GM19239 (cell line): ENCODE measurements around the gene CCDC85B.
A peak's percentile ranks its signal among the peaks of the same experiment; 100 is the strongest.
"Not testable (repeated sequence)": the region's sequence is repeated elsewhere in the genome, so short reads cannot be mapped to it uniquely, and the experiment has no call there.

Experiments used
- DNase-seq: peaks from one replicate; pipeline ENCODE4 v3.0.0; 2011; ENCODE audit warnings: low spot score; ENCODE audit not compliant: insufficient read length
- FAIRE-seq: peaks from 2 replicates; lab custom pipeline; 2011; peaks lifted over from hg19 to GRCh38; lab: Jason Lieb, UNC

The CCDC85B gene

GRCh38 chr11:65884716-65885092 is 5.8 kb upstream of the CCDC85B start:
- DNase-seq (peak; percentile 81), FAIRE-seq (peak; percentile 85)

- DNase-seq (no peak), FAIRE-seq (no peak)
Observed at GRCh38 chr11:65885231-65885630, 5.2 kb upstream of the CCDC85B start.

DNA sequence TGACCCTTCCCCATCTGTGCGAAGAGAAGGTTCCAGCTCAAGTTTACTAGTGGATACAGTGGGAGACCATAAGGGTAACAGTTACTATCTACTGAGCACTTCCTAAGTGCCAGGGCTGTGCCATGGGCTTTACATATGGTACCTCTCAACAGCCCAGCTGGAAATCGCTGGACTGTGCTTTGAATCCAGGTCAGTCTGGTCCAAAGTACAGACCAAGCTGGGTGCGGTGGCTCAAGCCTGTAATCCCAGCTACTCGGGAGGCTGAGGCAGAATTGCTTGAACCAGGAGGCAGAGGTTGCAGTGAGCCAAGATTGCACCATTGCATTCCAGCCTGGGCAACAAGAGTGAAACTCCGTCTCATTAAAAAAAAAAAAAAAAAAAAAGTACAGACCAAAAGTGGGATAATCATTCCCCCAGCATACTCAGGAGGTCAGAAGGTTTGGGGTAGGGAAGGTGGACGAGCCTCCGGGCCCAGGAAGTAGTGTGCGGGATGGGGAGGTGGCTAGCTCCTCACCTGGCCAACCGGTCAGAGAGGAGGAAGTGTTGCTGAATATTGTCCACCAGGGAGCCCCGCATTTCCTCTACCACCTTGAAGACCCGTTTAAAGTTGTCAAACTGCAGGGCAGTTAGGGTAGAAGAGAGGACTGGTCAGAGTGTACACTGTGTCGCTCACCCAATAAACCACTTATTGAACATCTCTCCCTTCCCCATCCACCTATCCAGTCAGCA is 4.5 kb upstream of the CCDC85B start:
- no peak for FAIRE-seq
- no peak for DNase-seq

DNA sequence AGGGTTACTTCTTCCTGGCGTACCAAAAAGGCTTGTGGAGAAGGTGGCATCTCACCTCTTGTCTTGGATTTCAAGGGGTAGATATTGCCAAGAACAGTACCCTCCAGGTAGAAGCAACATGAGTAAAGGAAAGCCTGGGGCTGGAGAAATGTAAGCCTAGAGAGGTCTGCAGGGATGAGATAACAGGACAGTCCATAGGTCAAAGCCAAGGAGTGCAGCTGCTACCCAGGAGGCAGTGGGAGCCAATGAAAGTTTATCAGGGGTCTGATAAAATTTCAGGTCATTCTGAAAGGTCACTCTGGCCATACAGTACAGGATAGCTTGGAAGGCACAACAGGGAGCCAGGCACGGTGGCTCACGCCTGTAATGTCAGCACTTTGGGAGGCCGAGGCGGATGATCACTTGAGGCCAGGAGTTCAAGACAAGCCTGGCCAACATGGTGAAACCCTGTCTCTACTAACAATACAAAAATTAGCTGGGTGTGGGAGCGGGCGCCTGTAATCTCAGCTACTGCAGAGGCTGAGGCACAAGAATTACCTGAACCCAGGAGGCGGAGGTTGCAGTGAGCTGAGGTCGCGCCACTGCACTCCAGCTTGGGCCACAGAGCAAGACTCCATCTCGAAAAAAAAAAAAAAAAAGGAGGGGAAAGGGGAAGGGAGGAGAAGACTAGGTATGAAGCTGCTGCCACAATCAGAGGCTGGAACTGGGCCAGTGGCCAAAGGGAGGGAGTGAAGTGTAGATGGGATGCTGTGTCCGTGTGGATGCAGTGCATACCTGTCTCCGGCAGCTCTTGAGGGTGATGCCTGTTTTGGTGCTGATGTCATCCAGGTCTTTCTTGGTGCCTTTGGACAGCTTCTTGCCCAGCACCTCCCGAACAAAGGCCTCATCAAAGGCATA is 3.4 kb upstream of the CCDC85B start:
- DNase-seq (no peak), FAIRE-seq (no peak)

GRCh38 chr11:65887723-65888162 is 2.7 kb upstream of the CCDC85B start:
- FAIRE-seq (no peak), DNase-seq (no peak)

- peak; percentile 85 for FAIRE-seq
- peak; percentile 95 for DNase-seq
Observed at GRCh38 chr11:65888163-65888814, 2.2 kb upstream of the CCDC85B start, which contains the start of gene FIBP. FIBP (minus strand) TSS chr11:65888471; CDS start chr11:65888418, 53 bp downstream.

GRCh38 chr11:65891219-65892136 is 1.0 kb downstream of the CCDC85B start:
- DNase-seq (no peak), FAIRE-seq (no peak)

GRCh38 chr11:65892137-65892540 is 1.7 kb downstream of the CCDC85B start:
- DNase-seq: not testable (repeated sequence)
- peak; percentile 21 for FAIRE-seq

DNA sequence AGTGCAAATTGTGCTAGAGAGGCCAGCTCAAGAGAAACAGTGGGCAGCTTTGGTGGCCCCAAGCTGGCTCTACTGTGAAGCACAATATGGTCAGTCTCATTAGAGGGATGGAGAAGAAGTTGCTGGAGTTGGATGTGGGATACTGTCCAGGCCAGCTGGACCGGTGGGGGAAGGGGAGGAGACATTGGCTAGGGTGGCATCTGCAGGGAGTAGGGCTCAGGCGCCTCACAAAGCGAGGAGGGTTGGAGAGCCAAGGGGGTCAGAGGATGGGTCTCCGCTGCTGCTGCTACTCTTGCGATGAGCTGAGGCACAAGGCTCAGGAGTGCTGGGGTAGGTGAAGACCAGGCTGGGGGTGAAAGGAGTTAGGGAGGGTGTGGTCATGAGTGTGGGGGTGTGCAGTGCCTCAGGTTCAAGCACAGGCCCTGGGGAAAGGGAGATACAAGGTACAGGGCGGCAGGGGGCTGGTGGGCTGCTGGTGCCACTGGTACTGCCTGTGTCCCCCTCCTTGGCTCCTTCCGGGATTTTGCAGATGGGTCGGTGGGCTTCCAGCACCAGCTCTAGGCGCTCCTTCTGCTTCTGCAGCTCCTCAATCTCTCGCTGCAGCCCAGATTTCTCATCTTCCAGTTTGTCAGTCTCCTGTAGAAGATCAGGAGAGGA is 2.3 kb downstream of the CCDC85B start:
- DNase-seq (no peak), FAIRE-seq (no peak)

DNA sequence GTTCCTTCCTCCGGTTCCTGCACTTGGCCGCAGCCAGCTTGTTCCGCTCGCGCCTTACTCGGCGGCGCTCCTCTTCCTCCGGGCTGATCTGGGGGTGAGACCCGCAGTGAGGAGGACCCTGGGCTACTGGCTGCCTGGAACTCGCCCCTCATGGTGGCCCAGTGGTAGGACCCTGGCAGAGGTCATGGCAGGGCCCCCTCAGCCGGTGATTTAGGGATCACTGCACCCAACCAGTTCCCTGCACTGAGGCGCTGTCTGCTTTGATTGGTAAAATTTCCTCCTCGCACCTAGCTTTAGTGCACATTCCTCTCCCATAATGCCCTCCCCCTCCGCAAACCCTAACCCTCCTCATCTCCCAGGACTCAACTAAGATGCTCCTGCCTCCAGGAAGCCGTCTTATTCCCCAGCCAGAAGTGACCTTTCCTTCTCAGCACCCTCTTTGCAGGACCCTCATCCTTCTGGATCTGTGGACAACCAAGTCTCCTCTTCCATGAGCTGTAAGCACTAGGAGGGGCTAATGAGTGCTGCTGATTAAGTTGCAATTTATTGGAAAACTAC is 3.6 kb downstream of the CCDC85B start:
- DNase-seq (no peak), FAIRE-seq (no peak)

GRCh38 chr11:65895482-65895981 is 5.1 kb downstream of the CCDC85B start:
- FAIRE-seq: no peak
- no peak for DNase-seq

DNA sequence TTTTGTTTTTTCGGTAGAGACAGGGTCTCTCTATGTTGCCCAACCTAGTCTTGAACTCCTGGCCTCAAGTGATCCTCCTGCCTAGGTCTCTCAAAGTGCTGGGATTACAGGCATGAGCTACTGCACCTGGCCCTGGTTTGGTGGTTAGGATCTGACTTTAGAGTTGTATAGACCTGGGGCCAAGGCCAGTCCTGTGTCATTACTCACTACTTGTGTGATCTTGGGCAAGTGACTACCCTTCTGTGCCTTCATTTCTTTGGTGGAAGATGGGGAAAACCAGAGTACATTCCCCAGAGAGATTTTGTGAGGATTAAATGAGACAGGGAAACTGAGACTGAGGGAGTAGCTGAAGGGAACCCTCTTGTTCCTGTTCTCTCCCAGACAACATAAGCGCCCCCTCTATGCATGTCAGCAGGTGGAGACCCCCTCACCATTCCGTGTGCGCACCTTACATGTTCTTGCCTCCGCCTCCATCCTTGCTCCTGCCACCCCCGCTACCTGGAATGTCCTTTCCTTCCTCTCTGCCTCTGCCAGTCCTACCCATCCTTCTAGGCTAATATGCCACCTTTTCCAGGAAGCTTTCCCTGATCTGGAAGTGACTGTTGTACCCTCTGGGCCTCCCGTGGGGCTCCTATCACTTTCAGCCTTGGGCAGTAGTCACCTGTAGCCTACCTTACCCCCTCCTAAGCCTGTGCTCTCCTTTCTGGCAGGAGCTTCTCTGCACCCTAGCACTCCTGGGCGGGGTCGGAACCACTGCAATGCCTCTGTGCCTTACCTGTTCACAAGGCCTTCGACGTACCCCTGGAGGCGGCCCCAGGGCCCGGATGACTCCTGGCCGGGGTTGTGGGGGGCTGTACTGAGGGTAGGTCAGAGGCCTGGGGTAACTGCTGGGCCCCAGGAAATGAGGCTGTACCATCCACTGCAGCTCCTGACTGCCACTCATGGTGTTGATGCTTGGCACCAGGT is 5.8 kb downstream of the CCDC85B start:
- FAIRE-seq: no peak
- DNase-seq: no peak

DNA sequence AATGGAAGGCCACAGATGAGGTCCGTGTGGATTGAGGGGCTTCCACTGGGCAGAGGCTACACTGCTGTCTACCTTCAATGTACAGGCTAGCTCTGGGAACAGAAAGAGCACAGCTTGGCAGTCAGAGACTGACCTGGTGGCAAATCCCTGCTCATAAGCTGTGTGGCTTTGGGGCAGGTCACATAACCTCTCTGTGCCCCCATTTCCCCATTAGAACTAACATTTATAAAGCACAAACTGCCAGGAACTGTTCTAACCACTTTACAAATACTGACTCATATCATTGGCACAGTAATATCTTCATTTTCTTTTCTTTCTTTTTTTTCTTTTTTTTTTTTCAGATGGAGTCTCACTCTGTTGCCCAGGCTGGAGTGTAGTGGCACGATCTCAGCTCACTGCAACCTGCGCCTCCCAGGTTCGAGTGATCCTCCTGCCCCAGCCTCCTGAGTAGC is 6.6 kb downstream of the CCDC85B start:
- no peak for DNase-seq
- no peak for FAIRE-seq

GRCh38 chr11:65898656-65899355 is 8.3 kb downstream of the CCDC85B start:
- FAIRE-seq (no peak), DNase-seq (no peak)

DNA sequence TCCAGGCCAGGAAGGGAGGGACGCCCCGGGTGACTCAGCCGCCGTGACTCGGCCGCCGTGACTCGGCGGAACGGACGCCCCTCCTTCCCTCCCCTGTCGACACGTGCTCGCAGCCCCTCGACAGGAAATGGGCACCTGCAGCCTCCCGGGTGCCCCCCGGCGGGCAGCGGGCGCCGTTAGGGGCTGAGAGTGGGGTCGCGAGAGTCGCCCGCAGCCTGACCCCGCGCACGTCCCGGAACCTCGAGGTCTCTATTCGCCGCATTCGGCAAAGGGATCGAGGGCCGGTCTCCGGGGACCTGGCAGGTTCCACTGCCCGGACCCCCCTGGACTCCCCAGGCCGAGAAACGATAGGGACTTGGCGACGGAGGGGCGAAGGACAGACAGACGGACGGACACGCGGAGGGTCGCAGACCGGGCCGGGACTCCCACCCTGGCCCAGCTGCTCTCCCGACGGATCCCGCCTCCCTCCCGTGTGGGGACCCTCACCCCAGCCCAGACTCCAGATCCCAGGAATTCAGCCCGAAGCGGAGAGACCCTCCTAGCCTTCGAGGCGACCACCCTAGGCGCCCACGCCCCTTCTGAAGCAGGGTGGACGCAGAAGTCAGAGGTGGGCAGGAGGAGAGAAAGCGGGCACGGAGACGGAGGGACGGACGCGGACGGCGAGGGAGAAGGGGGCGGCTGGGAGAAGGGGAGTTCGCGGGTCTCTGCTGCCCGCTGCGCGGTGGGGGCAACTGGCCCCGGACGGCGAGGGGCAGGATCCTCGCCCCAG is 9.1 kb downstream of the CCDC85B start:
- FAIRE-seq: no peak
- DNase-seq: no peak
